Putamen (tissue), 1 donor: ENCODE measurements around the gene KCNN1.

Experiments used
- DNase-seq: peaks from one replicate; pipeline ENCODE4 v3.0.0-alpha.2; 2016; ENCODE audit warnings: low spot score

The KCNN1 gene

DNA sequence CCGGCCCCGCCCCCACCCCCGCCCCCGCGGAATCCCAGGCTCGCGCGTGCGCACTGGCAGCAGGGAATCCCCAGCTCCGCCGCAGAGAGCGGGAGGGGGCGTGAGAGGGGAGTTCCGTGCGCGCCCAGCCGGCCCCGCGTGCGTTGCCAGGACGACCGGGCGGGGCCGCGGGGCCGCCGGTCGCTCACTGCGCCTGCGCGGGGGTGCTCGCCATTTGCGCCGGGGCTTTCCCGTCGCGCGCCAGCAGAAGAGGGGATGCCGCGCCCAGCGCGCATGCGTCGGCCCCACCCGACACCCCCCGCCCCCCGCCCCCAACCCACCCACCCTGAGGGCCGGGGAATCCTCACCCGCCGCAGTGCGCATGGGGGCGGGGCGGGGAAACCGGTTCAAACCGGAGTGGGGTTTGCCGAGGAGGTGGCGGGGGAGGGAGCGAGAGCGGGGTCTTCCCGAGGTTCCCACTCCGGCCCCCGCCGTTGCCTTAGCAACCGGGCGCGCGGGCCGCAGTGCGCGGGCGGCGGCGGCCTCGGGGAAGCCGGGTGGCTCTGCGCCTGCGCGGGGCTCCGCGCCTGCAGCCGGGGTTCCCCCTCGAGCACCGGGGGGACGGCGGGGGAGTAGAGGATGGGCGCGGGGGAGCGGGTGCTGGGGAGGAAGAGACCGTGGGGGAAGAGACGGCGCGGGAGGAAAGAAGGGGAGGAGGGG lies 18.9 kb upstream of the KCNN1 start:
- peak; percentile 93 for DNase-seq

DNA sequence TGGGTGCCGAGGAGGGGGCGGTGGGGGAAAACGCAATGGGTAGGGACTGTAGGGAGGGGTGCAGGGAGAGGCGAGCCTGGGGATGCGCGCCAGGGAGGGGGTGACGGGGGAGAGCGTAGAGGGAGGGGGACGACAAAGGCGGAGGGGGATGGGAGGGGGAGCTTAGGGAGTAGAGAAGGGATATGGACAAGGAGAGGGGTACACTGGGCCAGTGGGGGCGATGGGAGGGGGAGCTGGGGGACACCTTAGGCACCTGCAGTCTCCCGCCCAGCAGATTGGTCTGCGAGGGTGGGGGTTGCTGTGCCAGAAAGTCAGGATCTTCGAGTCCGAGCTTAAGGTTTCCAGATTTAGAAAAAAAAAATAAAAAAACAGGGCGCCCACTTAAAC lies 18.4 kb upstream of the KCNN1 start:
- no peak for DNase-seq

DNA sequence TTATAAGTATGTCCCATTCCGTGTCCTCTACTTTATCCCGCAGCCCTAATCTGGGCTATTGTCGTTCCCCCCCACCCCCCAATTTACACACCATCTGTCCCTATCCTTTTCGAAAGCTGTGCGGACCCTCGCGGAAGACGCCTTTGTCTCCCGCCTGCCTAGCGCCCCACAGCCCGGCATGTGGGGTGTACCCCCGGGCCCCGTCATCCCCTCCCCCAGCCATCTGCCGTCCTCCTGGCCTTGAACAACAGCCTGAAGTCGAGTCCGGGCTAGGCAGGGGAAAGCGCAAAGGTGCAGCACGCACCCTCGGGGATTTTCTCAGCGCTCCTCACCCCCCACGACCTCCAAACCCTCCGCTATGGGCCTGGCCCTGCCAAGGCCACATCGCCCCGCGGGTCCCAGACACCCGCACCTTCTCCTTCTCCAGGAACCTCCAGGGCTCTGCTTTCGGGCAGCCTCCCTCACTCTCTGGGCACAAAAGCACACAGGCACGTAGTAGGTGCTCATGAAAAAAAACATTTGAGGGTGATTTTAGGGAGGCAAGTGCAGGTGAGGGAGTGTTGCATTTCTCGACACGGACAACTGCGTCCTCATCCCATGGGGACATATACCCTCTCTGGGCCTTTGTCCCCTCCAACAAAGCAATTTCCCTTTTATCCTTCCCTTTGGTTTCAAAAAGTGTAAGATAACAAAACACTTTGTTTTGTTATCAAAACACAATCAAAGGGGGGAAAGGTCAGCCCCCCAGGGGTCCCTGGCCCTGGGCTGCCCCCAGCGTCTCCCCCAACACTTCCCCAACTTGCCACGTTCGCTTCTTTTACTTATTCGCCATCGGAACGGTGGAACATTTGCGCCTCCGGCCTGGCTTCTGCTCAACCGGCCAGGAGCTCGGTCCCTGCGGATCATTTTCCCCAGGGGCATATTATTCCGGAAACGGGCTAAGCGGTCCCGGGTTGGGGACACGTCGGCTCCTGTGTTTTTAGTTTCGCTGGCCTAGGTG lies 17.7 kb upstream of the KCNN1 start:
- DNase-seq: no peak

DNA sequence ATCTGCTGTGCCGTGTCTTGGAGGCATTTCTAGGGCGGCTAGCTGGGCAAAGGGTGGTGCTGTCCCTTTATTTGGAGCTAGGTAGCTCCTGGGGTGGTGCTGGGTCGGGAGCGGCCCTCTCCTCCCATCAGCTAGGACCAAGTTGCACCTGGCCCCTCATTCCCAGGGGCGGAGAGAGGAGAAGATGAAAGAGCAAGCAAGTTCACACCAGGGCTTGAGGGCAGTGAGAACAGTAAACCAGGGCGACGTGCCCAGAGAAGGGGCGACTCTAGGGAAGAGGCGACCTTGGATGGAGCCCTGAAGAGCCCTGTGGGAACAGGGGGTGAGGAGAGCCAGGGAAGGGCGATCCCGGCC lies 17.0 kb upstream of the KCNN1 start:
- no peak for DNase-seq

DNA sequence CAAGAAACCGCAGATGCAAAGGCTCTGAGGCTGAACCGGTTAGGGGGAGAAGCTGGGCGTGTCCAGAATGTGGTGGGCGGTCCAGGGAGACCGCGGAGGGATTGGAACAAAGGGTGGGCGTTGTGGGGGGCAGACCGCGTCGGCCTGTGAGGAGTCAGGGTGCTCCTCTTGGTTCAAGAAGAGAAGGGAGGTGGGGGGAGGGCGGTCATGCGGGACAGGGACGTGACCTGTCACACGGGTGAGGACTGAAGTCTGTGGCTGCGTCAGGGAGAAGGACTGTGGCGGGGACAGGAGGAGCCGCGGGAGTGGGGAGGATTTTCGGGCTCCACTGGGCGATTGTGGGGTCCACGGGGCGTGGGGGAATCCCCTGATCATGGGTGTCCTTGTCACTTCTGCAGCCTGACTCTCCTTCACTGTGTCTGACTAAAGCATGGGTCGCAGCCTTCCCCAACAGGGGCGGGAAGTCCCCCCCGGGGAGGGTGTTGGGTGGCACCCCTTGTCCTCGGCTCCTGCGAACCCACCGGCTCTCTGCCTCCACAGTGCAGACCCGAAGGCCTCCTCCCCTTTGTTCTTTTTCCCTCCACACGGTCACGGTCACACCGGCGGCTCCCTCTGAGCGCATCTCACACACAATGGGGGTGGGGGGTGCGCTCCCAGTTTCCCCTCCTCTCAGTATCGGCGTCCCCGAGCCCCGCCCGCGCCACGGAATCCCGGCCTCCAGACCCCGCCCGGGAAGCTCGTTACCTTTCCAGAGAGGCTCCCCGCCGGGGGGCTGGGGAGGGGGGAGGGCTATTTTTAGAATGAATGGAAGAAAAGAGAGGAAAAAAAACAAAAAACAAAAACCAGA lies 16.4 kb upstream of the KCNN1 start:
- no peak for DNase-seq

DNA sequence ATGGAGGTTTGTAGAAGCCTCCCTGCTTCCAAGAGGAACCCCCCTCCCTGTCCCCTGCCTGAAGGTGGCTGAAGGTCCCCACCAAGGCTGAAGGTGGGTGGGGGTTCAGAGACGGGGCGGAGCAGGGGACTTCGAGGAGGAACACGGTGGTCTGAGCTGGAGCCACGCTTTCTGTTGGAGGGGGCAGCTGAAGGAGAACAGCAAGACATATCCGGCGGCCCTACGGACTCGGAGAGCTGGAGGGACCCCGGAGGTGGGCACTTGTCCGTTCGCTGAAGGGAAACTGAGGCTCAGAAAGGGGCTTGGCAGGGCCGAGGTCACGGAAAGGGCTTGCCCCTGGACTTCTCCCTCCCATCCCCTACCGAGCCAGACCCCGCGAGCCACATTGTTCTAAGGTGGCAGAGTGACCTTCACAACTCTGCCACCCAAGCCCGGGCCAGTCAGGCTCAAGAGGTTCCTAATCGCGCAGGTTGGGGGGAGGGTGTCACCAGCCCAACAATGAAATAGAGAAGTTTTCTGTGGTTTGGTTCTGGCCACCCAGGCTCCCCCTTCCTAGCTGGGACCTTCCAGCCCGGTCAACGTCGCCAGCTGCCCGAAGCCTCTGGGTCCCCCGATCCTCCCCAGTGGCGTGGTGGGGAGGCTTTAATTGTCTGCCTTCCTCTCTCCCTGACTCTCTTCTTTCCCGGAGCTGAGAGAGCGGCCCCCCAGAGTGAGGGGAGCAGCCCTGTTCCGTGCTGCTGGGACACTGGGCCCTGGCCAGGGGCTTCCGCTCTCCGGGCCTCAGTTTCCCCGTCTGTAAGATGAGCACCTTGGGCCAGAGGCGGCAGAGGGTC lies 15.5 kb upstream of the KCNN1 start:
- no peak for DNase-seq

DNA sequence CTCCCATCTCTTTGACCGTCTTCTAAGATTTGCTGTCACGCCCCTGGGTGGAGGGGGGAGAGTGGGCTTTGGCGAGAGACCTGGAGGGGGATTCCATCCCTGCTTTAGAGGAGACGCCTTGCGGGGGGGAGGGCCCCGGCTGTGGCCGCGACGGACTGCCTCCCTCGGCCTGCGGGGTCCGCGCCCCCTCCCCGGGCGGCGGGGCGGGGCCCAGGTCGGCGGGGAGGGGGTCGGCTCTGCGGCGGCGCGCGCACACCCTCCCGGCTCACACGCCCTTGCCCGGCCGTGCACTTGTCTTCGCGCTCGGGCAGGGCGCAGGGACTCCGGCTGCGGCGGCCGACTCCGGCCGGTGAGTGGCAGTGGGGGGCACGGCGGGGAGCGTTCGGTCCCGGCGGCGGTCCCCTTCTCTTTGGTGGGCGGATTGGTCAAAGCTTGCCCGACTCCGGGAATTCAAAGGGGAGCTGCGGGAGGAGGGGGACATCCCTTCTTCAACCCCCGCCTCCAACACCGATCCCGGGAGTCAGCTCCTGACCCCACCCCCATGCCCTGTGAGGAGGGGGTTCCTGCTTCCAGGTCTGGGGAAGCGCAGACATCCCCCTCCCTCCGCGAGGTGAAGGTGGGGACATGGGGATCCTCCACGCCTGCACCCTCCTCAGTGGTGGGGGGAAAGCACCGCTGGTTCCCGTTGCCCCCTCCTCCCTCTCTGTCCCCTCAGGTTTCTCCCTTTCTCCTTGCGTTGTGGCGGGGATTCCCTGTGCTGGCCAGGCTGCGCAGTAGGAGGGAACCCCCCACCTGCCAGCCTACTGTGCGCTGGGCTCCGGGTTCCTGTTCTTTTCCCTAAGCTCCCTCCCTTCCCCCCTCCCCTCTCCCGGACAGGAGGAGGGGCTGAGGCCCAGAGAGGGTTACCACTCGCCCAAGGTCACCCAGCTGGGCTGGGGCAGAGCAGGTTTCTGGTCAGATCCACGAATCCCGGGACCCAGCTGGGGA lies 14.6 kb upstream of the KCNN1 start:
- no peak for DNase-seq

DNA sequence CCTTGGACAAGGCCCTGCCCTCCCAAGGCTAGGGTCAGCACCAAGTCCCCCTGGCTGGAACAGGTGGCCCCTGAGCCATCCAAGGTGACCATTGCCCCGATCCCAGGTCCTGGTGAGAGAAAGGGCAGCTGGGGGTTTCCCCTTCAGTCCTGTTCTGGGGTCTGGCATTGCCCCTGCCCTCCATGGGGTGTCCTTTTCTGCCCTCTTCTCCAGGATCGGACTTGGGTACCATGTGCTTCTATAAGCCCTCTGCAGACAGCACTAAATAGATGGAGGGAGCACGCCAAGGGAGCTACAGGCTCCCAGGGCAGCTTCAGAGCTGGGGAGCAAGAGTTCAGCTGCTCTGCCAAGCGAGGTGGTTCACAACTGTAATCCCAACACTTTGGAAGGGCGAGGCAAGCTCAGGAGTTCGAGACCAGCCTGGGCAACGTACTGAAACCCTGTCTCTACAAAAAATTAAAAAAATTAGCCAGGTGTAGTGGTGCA lies 13.5 kb upstream of the KCNN1 start:
- DNase-seq: no peak

DNA sequence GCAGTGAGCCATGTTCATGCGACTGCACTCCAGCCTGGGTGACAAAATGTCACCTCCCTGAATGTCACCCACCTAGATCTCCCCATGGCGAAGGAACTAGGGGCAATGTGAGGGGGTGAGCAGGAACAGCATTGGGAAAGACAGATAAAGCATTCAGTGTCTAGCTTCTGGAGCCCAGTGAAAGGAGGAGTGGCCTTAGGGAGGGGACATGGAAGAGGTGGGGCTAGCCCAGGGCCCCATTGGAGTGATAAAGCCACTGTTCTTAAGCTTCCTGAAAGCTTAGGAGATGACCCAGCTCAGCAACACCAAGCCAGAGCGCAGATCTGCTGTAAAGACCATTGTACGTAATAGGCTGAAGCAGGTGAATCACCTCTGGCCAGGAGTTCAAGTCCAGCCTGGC lies 13.0 kb upstream of the KCNN1 start:
- no peak for DNase-seq

DNA sequence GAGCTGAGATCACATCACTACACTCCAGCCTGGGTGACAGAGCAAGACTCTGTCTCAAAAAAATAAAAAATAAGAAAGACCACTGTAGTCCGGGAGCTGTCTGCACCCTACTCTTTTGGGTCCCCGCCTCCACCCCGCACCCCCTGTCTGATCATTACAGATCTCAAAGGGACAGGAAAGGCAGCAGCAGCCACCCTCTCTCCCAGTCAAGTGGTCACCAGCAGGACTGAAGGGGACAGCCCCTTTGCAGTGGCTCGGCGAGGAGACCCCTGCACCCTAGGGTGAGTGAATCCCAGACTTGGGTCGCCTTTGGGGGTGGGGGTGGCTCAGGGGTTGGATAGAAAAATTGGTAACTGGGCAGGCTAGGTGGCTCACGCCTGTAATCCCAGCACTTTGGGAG lies 12.5 kb upstream of the KCNN1 start:
- DNase-seq: no peak

DNA sequence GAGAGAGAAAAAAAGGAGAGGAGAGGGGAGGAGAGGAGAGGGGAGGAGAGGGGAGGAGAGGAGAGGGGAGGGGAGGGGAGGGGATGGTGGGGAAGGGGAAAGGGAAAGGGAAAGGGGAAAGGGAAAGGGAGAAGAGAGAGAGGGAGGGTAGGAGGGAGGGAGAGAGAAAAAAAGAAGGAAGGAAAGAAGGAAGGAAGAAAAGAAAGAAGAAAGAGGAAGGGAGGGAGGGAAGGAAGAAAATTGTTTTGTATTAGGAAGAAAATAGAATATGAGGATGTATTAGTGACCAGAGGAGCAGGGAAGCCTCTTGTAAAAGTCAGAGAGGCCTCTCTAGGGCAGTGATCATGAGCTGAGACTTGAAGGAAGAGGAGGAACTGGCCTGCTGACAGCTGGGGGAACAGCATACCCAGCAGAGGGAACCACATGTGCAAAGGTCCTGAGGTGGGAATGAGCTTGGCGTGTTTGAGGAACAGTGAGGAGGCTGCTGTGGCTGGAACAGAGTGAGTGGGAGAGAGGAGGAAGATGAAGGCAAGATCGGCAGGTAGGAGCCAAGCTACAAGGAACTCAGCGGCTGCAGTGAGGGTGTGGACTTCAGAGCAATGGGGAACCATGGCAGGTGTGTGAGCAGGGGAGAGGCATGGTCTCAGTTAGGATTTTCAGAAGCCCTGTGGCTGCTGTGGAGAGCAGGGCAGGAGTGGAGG lies 9.6 kb upstream of the KCNN1 start:
- DNase-seq: no peak

DNA sequence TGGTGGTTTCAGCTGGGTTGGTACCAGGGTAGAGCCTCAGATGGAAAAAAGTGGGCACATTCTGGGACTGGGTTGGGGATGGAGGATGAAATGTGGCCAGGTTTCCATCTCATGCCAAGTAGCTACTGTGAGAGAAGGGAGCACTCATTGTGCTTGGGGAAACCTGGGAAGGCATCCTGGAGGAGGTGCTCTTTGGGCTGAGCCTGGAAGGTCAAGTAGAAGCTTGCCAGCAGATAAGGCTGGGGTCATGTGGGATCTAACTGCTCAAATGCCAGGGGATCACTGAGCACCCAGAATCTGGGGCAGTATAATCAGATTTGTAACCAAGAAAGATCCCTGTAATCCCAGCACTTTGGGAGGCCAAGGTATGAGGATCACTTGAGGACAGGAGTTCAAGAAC lies 9.0 kb upstream of the KCNN1 start:
- DNase-seq: no peak

DNA sequence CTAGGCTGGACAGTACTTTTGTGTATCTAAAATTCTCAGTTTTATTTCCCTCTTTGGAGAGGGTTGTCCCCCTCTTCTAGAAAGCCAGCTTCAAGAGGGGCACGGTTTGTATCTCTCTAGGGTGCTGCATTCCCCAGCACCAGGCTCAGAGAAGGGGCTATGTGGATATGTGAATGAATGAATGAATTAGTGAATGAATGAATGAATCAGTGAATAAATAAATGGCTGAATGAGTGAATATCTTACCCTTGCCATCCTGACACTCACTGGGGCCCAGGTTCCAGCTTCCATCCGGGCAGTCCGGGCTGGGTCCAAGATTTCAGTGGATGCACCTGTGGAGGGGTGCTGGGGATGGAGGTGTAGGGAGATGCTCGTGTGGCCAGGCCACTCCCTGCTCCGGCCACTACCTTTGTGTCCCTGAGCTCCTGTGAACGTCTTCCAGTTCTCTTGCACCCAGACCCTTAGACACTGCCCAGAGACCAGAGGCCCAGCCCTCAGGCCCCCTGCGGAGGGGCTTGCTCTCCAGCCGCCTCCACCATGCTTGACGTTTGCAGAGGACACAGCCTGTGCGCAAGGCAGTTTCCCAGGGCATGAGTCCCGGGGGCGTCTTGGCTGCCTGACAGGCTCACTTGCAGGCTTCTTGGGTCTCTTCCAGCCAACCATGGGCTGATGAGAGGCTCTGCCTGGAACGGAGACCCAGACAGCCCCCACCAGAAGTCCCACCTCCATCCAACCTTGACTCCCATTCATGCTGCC lies 2.8 kb upstream of the KCNN1 start:
- DNase-seq: no peak

DNA sequence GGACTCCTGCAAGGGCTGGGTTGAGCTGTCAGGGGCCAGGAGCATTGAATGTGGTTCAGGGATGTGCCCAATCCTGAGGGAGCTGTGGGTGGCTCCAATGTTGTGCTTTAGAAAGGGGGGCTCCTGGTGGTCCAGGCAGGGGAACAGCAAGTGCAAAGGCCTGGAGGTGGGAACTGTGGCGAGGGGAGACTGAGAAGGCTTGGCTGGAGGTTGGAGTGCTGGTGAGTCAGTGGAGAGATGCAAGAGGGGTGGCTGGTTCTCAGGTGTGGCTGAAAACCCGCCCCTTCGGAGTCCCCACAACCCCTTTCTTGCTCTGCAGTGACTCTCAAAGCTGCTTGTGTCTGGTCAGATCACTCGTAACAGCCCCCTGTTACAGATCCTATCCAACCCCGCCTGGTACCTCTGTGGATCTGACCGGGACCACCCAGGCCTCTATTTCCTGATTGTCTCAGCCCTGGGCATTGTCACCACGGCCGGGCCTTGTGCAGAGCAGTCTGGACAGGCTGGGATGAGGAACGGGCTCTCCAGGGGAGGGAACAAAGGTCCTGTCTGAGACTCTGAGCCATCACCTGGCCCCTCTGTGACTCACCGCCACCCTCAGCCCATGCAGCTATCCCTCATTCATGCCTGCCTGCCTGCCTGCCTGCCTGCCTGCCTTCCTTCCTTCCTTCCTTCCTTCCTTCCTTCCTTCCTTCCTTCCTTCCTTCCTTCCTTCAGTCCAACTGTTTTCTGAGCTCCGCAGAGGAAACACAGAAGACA lies 1.4 kb upstream of the KCNN1 start:
- DNase-seq: no peak

DNA sequence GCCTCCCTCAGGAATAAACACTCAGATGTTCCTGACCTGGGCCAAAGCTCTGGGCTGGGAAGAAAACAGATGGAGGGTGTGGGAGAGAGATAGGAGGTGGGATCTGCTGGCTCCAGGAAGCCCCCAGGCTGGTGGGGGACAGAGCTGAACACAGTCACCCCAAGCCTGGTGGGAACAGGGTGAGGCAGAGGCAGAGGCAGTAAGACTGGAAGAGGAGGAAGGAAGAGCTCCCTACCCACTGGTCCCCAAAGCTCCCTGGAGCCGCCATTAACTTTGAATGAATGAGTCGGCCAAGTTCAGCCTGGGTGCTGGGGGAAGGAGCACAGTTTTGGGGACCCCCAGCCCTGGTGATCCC lies 801 bp upstream of the KCNN1 start:
- DNase-seq: no peak

DNA sequence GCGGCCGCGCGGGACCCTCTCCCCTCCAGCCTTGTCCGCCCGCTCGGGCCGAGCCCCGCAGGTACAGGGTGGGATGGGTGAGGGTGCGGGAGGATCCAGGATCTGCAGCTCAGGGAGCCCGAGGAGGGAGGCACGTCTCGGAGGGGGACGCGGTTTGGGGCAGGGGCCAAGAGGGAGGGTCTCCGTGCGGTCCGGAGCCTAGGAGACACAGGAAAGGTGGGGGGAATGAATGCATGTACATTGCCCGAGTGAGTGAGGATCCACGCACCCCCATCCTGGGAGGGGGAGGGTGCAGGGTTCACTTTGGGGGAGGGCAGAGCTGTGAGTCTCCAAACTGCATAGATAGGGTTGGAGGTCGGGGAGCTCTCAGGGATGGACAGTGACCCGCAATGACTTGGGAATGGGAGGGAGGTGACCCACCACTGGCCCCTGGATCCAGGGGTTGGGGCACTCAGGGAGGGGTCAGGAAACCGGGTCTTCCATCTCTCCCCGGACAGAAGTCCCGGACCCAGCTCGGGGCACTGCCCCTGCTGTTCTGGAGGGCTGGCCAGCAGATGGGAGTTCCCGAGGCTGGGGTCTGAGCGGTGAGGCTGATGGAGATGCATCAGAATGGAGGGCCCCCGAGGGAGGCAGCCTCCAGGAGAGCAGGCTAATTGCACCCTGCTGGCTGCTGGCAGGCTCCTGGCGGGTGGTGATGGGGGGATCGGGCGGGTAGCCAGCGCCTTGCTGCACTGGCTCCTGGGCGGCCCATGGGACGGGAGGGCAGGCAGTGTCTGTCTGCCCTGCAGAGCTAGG lies 547 bp downstream of the KCNN1 start:
- no peak for DNase-seq

DNA sequence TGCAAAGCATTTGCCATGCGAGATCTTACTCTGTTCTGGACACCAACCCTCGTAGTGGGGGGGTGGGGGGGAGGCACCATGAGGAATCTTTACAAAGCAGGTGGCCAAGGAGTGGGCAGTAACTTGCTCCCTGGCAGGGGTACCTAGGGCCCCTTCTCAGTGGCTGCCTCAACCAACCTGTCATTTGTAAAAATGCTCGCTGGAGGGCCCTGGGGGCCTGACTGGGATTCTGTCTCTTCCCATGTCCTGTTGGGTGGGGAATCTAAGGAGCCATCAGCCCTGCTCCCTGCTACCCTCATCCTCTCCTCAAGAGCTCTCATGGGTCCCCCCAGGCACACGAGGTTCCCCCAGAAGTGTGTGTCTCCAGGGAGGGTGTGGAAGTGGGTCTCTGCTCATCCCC lies 1.5 kb downstream of the KCNN1 start:
- DNase-seq: no peak
